K562 (cell line): ENCODE measurements around the gene GDNF. TPM values are rescaled to one million over a fixed set of nuclear protein-coding genes. Genes with fewer than 3 reads are reported as not detected.

Experiments
- ATAC-seq: fragments of 200-7000 bp; cut with Tn5 transposase; 3 replicates; pipeline ENCODE4 v1.9.1; 2020; ENCODE audit warnings: moderate library complexity
- BruUV-seq: library from RNA; stranded (reverse); fragments of 400-500 nt; replicated peaks from 2 replicates; lab custom pipeline; 2021; lab: Mats Ljungman, UMichigan
- CTCF ChIA-PET: fragments of 300-600 bp; formaldehyde crosslinking; extraction: SDS; loops from one replicate; lab custom pipeline; 2021; ENCODE audit warnings: low intra/inter-chr PET ratio; lab: Yijun Ruan, JAX
- POLR2A ChIA-PET: fragments of 300-600, 350-650 bp; sonication (Branson Sonifier 250); formaldehyde crosslinking; extraction: SDS; loops from one replicate; lab custom pipeline; 2021; ENCODE audit warnings: antibody characterized with exemption, inconsistent platforms; lab: Yijun Ruan, JAX
- DNase-seq, 4 experiments: peaks; one replicate each; pipeline versions ENCODE4 v3.0.0 to v3.0.0-alpha.2; 2011 to 2018; ENCODE audit warnings: low spot score in 3 of 4, mixed read lengths in 3 of 4; ENCODE audit errors: extremely low read depth in 1 of 4
- FAIRE-seq: peaks from 2 replicates; lab custom pipeline; 2011; peaks lifted over from hg19 to GRCh38; lab: Jason Lieb, UNC
- H2AFZ ChIP-seq: 2 replicates; pipeline ENCODE4 v1.6.0; 2011; ENCODE audit warnings: low read depth, low read length, control low read depth, inconsistent platforms
- H3K27ac ChIP-seq: fragments of 200-600 bp; 3 replicates; pipeline ENCODE4 v1.8.0; 2011; ENCODE audit warnings: low read depth, mild to moderate bottlenecking, control low read depth, inconsistent platforms, low read length, moderate library complexity, mixed read lengths; ENCODE audit errors: extremely low read depth
- H3K27me3 ChIP-seq, 2 experiments: fragments of 300-600 bp in 1 of 2; 2 replicates in 1 of 2; 3 replicates in 1 of 2; pipeline versions ENCODE4 v1.6.0 to v1.8.0; 2011; ENCODE audit warnings: inconsistent platforms in 2 of 2, low read length in 2 of 2, mild to moderate bottlenecking in 1 of 2, mixed read lengths in 1 of 2, moderate library complexity in 1 of 2; ENCODE audit not compliant: control insufficient read depth in 2 of 2, insufficient read depth in 2 of 2
- H3K36me3 ChIP-seq: fragments of 300-600 bp; 3 replicates; pipeline ENCODE4 v1.8.0; 2011; ENCODE audit warnings: mild to moderate bottlenecking, low read length, inconsistent platforms; ENCODE audit not compliant: control insufficient read depth, insufficient read depth
- H3K4me1 ChIP-seq, 2 experiments: fragments of 200-600 bp in 1 of 2; replicated peaks in 1 of 2; 2 replicates in 1 of 2; 3 replicates in 1 of 2; pipeline versions ENCODE4 v1.5.1 to v1.8.0; 2011; ENCODE audit warnings: inconsistent platforms in 2 of 2, low read length in 2 of 2, mild to moderate bottlenecking in 1 of 2, mixed read lengths in 1 of 2, moderate library complexity in 1 of 2; ENCODE audit not compliant: control insufficient read depth in 2 of 2, insufficient read depth in 2 of 2
- H3K4me2 ChIP-seq: 2 replicates; pipeline ENCODE4 v1.6.1; 2011; ENCODE audit warnings: low read length, control low read depth, inconsistent platforms, mixed read lengths; ENCODE audit not compliant: insufficient read depth
- H3K4me3 ChIP-seq: fragments of 200-600 bp; sonication (generic), shearing (Covaris generic); 2 replicates; pipeline ENCODE4 v1.5.1; 2016; ENCODE audit warnings: control low read depth, inconsistent platforms
- H3K79me2 ChIP-seq: fragments of 200-600 bp; 3 replicates; pipeline ENCODE4 v1.8.0; 2011; ENCODE audit warnings: low read length, inconsistent platforms; ENCODE audit not compliant: control insufficient read depth, insufficient read depth
- H3K9ac ChIP-seq, 2 experiments: 2 replicates each; pipeline versions ENCODE4 v1.6.0 to v1.6.1; 2011; ENCODE audit warnings: low read depth in 2 of 2, low read length in 2 of 2, control low read depth in 1 of 2, inconsistent platforms in 1 of 2, mild to moderate bottlenecking in 1 of 2, mixed read lengths in 1 of 2; ENCODE audit not compliant: insufficient read depth in 1 of 2
- H3K9me1 ChIP-seq: one replicate; pipeline ENCODE4 v1.6.0; 2011; ENCODE audit warnings: inconsistent platforms, mild to moderate bottlenecking, low read length, moderate library complexity; ENCODE audit not compliant: control insufficient read depth, insufficient read depth
- H3K9me3 ChIP-seq: replicated peaks from 2 replicates; pipeline ENCODE4 v1.5.1; 2011; ENCODE audit warnings: low read depth, low read length, inconsistent platforms; ENCODE audit not compliant: control insufficient read depth, insufficient read depth
- H4K20me1 ChIP-seq: replicated peaks from 2 replicates; pipeline ENCODE4 v1.6.1; 2011; ENCODE audit warnings: low read length, inconsistent platforms, mixed read lengths; ENCODE audit not compliant: control insufficient read depth, insufficient read depth
- ARID2 ChIP-seq: fragments of 450-650 bp; IDR thresholded peaks from 2 replicates; pipeline ENCODE4 v1.6.1; 2017; ENCODE audit warnings: antibody characterized with exemption, mild to moderate bottlenecking
- ATF1 ChIP-seq, 2 experiments: fragments of 450-650 bp in 1 of 2; IDR thresholded peaks; 2 replicates each; pipeline ENCODE4 v1.6.1; 2016; ENCODE audit warnings: missing compliant biosample characterization in 1 of 2, missing genetic modification characterization in 1 of 2
- ESRRB ChIP-seq: fragments of 250-450 bp; sonication (Bioruptor Pico); IDR thresholded peaks from 2 replicates; pipeline ENCODE4 v1.5.0; 2020; ENCODE audit warnings: mild to moderate bottlenecking, moderate library complexity, borderline replicate concordance
- FOXM1 ChIP-seq, 2 experiments: fragments of 450-650 bp in 1 of 2; sonication (generic) in 1 of 2; formaldehyde crosslinking in 1 of 2; IDR thresholded peaks; 2 replicates each; pipeline versions ENCODE4 v1.6.1 to v1.9.0; 2017 to 2022; ENCODE audit warnings: low read depth in 2 of 2, mild to moderate bottlenecking in 2 of 2, missing genetic modification reagents in 1 of 2, moderate library complexity in 1 of 2
- HDAC6 ChIP-seq: IDR thresholded peaks from 2 replicates; pipeline ENCODE4 v1.6.1; 2012; ENCODE audit warnings: low read depth, mild to moderate bottlenecking, control low read depth, inconsistent platforms, low read length, moderate library complexity
- NCOR1 ChIP-seq: fragments of 450-650 bp; IDR thresholded peaks from 2 replicates; pipeline ENCODE4 v1.6.1; 2016; ENCODE audit warnings: mild to moderate bottlenecking, moderate library complexity
- TAF7 ChIP-seq: fragments of 450-650 bp; IDR thresholded peaks from 2 replicates; pipeline ENCODE4 v1.6.1; 2016; ENCODE audit warnings: missing genetic modification characterization, missing compliant biosample characterization
- ZNF445 ChIP-seq: fragments of 250-450 bp; sonication (Bioruptor Pico); IDR thresholded peaks from 2 replicates; pipeline ENCODE4 v1.4.0; 2020; ENCODE audit warnings: low read depth, mild to moderate bottlenecking, moderate library complexity
- WGBS: fragments of 100-300 bp; shearing (Covaris generic); methylation state at CpG from one replicate; pipeline ENCODE4 v1.1.6; 2016; ENCODE audit warnings: low coverage, mixed read lengths; ENCODE audit not compliant: insufficient coverage; ENCODE audit errors: missing lambda C conversion rate; 5-methylcytosine and 5-hydroxymethylcytosine counted together
- in situ Hi-C: fragments of 300-500 bp; cut with MboI; formaldehyde crosslinking; loops from 4 replicates; pipeline ENCODE4 v1.15.0; 2018; ENCODE audit warnings: inconsistent platforms, mixed read lengths
- intact Hi-C: fragments of 100-400 bp; cut with micrococcal nuclease; formaldehyde crosslinking; loops from 2 replicates; pipeline ENCODE4 v1.14.2; 2022
- polyA plus RNA-seq, 8 experiments: library from polyadenylated mRNA; depleted of rRNA in 4 of 8; stranded (reverse) in 5 of 8; unstranded in 3 of 8; fragments of >200 nt; fragmentation: Nextera tagmentation in 2 of 8; fragmentation: Illumina TruSeq in 1 of 8; extraction: Ambion mirVana in 2 of 8; extraction: Trizol in 1 of 8; gene quantifications; 2 replicates each; pipeline versions ENCODE4 v1.2.1 to v1.2.3, GENCODE V29; 2011 to 2014; ENCODE audit warnings: inconsistent platforms in 1 of 8, missing spikeins in 1 of 8
- total RNA-seq, 7 experiments: library from RNA; depleted of rRNA in 6 of 7; stranded (reverse); fragments of >200 nt in 6 of 7; fragmentation: Illumina TruSeq in 2 of 7; extraction: Trizol in 2 of 7; gene quantifications; 2 replicates each; pipeline versions ENCODE4 v1.2.1 to v1.2.3, GENCODE V29; 2011 to 2021; ENCODE audit warnings: low replicate concordance in 1 of 7
- TF ChIP-seq, protein P1 (sequence below): fragments of 250-450 bp; sonication (Bioruptor Pico); IDR thresholded peaks from 2 replicates; pipeline ENCODE4 v1.5.0; 2020; ENCODE audit warnings: mild to moderate bottlenecking
- TF ChIP-seq, protein P2 (sequence below): sonication (generic); formaldehyde crosslinking; IDR thresholded peaks from 2 replicates; pipeline ENCODE4 v1.9.0; 2022; ENCODE audit warnings: mild to moderate bottlenecking, missing genetic modification reagents
- TF ChIP-seq, protein P3 (sequence below): fragments of 450-650 bp; IDR thresholded peaks from 2 replicates; pipeline ENCODE4 v1.6.1; 2016; ENCODE audit warnings: missing biosample characterization, missing genetic modification characterization
- TF ChIP-seq, protein P4 (sequence below): fragments of 150-350 bp; conservative IDR thresholded peaks from 2 replicates; pipeline ENCODE4 v1.6.1; 2014; ENCODE audit warnings: low read length

Gene GDNF
- total and polyA plus RNA-seq, 9 of the 15 experiments (the other 6 are each of a cell fraction or from before 2014, with no cell fraction given) = not detected

DNA sequence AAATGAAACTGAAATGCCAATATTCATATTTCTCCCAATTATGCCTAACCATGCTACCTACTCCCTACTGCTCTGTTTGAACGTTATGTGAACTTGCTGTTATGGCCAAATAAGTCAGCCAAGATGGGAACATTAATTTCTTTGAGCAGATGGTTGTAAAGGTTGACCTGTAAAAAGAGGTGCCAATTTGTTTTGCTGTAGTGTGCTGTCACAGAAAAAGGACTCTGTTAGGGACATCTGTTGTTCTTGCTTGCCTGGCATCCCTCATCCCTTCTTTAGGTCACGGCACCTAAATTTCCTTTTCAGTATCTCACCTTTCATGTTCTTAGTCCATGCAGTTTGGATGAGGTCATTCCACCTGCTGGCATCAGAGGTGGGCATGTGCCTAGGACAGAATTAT, 35.4 kb downstream of the GDNF start (continued):
- TF ChIP-seq, protein P1, sequence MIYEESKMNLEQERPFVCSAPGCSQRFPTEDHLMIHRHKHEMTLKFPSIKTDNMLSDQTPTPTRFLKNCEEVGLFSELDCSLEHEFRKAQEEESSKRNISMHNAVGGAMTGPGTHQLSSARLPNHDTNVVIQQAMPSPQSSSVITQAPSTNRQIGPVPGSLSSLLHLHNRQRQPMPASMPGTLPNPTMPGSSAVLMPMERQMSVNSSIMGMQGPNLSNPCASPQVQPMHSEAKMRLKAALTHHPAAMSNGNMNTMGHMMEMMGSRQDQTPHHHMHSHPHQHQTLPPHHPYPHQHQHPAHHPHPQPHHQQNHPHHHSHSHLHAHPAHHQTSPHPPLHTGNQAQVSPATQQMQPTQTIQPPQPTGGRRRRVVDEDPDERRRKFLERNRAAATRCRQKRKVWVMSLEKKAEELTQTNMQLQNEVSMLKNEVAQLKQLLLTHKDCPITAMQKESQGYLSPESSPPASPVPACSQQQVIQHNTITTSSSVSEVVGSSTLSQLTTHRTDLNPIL = no peak
- no peak for TF ChIP-seq ARID2
- TF ChIP-seq, all 486 proteins: peak for 0

DNA sequence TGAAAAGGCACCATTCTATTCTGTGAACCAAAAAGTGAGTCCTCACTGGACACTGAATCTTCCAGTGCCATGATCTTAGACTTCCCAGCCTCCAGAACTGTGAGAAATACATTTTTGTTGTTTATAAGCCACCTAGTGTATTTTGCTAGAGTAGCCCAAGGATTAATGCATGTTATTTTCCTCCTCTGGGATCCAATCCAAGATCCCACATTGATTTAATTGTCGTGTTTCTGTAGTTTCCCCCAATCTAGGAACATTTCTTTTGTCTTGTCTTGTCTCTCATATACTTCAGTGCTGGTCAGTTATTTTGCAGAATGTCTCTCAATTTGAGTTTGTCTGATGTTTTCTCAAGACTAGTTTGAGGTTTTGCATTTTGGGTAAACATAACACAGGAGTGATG, 36.4 kb downstream of the GDNF start:
- no peaks in the 10 kb centered on the region for H3K9me1 ChIP-seq
- no peak overlapping the region for H3K27ac ChIP-seq
- H2AFZ ChIP-seq = no peak overlapping the region
- no peaks in the 10 kb centered on the region; a peak in 1 of 5 replicates for H3K4me1 ChIP-seq
- DNase-seq (no peak), ATAC-seq (no peak), FAIRE-seq (no peak)
- in situ Hi-C loops = no loop called here
- ChIA-PET POLR2A (no interaction called here), CTCF (no interaction called here)
- no peak overlapping the region for H3K4me3 ChIP-seq
- no peak overlapping the region for H3K4me2 ChIP-seq
- no peaks in the 10 kb centered on the region for H3K9me3 ChIP-seq
- H3K27me3 ChIP-seq = peaks cover 18 to 24% of the 10 kb centered on the region in 2 experiments; a peak in 4 of 5 replicates
- no peaks in the 10 kb centered on the region for H4K20me1 ChIP-seq
- BruUV-seq = no TSS peak
- no peak overlapping the region for H3K9ac ChIP-seq
- 0% methylated on average over 1 of the region's 1 CpG for WGBS
- intact Hi-C loops = no loop called here
- H3K79me2 ChIP-seq = no peaks in the 10 kb centered on the region
- no peaks in the 10 kb centered on the region for H3K36me3 ChIP-seq
- TF ChIP-seq ATF1 (CRISPR knock-in tag; IDR thresholded peaks at IDR 0.05) (no peak), ATF1 (tag; IDR thresholded peaks at IDR 0.05) (no peak), NCOR1 (no peak), TAF7 (tag) (no peak), HDAC6 (no peak), ESRRB (CRISPR knock-in tag) (no peak), FOXM1 (IDR thresholded peaks at IDR 0.05; ENCODE audit: low read depth) (no peak), FOXM1 (CRISPR knock-in tag; IDR thresholded peaks at IDR 0.05; ENCODE audit: low read depth) (no peak), ZNF445 (no peak)
- TF ChIP-seq, protein P2, sequence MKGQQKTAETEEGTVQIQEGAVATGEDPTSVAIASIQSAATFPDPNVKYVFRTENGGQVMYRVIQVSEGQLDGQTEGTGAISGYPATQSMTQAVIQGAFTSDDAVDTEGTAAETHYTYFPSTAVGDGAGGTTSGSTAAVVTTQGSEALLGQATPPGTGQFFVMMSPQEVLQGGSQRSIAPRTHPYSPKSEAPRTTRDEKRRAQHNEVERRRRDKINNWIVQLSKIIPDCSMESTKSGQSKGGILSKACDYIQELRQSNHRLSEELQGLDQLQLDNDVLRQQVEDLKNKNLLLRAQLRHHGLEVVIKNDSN (CRISPR knock-in tag) = no peak
- TF ChIP-seq, protein P3, sequence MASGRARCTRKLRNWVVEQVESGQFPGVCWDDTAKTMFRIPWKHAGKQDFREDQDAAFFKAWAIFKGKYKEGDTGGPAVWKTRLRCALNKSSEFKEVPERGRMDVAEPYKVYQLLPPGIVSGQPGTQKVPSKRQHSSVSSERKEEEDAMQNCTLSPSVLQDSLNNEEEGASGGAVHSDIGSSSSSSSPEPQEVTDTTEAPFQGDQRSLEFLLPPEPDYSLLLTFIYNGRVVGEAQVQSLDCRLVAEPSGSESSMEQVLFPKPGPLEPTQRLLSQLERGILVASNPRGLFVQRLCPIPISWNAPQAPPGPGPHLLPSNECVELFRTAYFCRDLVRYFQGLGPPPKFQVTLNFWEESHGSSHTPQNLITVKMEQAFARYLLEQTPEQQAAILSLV (tag) = no peak
- TF ChIP-seq, protein P4, sequence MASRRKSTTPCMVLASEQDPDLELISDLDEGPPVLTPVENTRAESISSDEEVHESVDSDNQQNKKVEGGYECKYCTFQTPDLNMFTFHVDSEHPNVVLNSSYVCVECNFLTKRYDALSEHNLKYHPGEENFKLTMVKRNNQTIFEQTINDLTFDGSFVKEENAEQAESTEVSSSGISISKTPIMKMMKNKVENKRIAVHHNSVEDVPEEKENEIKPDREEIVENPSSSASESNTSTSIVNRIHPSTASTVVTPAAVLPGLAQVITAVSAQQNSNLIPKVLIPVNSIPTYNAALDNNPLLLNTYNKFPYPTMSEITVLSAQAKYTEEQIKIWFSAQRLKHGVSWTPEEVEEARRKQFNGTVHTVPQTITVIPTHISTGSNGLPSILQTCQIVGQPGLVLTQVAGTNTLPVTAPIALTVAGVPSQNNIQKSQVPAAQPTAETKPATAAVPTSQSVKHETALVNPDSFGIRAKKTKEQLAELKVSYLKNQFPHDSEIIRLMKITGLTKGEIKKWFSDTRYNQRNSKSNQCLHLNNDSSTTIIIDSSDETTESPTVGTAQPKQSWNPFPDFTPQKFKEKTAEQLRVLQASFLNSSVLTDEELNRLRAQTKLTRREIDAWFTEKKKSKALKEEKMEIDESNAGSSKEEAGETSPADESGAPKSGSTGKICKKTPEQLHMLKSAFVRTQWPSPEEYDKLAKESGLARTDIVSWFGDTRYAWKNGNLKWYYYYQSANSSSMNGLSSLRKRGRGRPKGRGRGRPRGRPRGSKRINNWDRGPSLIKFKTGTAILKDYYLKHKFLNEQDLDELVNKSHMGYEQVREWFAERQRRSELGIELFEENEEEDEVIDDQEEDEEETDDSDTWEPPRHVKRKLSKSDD = no peak
